ENCODE data around the gene LAT. TPM values are rescaled to one million over a fixed set of nuclear protein-coding genes. Genes with fewer than 3 reads are reported as not detected.

Gene LAT
- polyA plus RNA-seq, 1 of the 3 experiments (the other 2 are of a cell fraction), result 8.0 TPM

DNA sequence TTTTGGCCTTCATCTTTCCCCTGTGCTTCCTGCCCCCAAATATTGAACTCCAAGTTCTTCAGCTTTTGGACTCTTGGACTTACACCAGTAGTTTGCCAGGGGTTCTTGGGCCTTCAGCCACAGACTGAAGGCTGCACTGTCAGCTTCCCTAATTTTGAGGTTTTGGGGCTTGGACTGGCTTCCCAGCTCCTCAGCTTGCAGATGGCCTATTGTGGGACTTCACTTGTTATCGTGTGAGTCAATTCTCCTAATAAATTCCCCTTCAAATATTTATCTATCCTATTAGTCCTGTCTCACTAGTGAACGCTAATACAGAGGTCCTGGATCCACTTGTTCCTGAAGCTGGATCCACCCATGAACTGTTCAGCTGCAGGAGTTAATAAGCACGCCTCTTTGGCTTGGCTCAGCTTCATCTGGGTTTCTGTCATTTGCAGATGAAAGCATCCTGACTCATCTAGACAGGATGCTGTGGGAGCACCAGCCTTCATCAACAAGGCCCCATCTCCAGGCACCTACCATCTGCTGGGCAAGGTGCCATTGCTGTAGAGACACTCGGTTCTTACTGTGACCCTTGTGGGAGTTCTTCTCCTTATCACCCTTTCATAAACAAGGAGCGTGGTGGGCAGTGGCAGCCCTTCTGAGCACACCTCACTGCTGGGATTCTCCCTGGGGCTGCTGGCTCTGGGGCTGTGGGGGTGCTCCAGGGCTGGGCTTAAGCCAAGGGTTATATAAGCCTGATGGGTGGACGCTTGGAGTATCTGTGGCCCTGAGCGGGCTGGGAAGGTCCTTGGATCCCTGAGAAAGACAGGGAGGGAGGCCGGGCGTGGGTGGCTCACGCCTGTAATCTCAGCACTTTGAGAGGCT is 23.1 kb downstream of the LAT start:
- no peaks in the 10 kb centered on the region for H3K27me3 ChIP-seq (ENCODE audit: insufficient read depth)
- WGBS (ENCODE audit: low lambda C conversion rate), result 68% methylated on average over 9 of the region's 10 CpGs
- H3F3A ChIP-seq (replicated peaks; ENCODE audit: insufficient read depth), result no peaks in the 10 kb centered on the region
- no peak overlapping the region for H2AFZ ChIP-seq (ENCODE audit: low read depth)
- TF ChIP-seq, protein P1, sequence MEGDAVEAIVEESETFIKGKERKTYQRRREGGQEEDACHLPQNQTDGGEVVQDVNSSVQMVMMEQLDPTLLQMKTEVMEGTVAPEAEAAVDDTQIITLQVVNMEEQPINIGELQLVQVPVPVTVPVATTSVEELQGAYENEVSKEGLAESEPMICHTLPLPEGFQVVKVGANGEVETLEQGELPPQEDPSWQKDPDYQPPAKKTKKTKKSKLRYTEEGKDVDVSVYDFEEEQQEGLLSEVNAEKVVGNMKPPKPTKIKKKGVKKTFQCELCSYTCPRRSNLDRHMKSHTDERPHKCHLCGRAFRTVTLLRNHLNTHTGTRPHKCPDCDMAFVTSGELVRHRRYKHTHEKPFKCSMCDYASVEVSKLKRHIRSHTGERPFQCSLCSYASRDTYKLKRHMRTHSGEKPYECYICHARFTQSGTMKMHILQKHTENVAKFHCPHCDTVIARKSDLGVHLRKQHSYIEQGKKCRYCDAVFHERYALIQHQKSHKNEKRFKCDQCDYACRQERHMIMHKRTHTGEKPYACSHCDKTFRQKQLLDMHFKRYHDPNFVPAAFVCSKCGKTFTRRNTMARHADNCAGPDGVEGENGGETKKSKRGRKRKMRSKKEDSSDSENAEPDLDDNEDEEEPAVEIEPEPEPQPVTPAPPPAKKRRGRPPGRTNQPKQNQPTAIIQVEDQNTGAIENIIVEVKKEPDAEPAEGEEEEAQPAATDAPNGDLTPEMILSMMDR (IDR thresholded peaks at IDR 0.05), result no peak
- TF ChIP-seq TCF12 (IDR thresholded peaks at IDR 0.05) (peak; percentile 58; the same call in 1 of the 2 replicates), FOXM1 (IDR thresholded peaks at IDR 0.05; ENCODE audit: low read depth) (no peak), FOSL2 (IDR thresholded peaks at IDR 0.05; ENCODE audit: borderline replicate concordance, low read depth) (peak; percentile 49; the same call in 1 of the 2 replicates), YY1 (IDR thresholded peaks at IDR 0.05; ENCODE audit: low read depth) (no peak), EP300 (IDR thresholded peaks at IDR 0.05; ENCODE audit: borderline replicate concordance in 1 of 2, low read depth in 1 of 2, low read length in 1 of 2) (no peak), SMC3 (IDR thresholded peaks at IDR 0.05; ENCODE audit: low read depth, low read length) (no peak), RCOR1 (IDR thresholded peaks at IDR 0.05; ENCODE audit: low read length) (no peak), POLR2AphosphoS5 (IDR thresholded peaks at IDR 0.05; ENCODE audit: low read depth, low read length) (no peak), FOXJ3 (CRISPR knock-in tag; IDR thresholded peaks at IDR 0.05) (no peak), RFX5 (IDR thresholded peaks at IDR 0.05; ENCODE audit: low read length) (no peak), NFIC (IDR thresholded peaks at IDR 0.05; ENCODE audit: borderline replicate concordance) (peak; percentile 50; the same call in 1 of the 2 replicates)
- TF ChIP-seq, protein P2, sequence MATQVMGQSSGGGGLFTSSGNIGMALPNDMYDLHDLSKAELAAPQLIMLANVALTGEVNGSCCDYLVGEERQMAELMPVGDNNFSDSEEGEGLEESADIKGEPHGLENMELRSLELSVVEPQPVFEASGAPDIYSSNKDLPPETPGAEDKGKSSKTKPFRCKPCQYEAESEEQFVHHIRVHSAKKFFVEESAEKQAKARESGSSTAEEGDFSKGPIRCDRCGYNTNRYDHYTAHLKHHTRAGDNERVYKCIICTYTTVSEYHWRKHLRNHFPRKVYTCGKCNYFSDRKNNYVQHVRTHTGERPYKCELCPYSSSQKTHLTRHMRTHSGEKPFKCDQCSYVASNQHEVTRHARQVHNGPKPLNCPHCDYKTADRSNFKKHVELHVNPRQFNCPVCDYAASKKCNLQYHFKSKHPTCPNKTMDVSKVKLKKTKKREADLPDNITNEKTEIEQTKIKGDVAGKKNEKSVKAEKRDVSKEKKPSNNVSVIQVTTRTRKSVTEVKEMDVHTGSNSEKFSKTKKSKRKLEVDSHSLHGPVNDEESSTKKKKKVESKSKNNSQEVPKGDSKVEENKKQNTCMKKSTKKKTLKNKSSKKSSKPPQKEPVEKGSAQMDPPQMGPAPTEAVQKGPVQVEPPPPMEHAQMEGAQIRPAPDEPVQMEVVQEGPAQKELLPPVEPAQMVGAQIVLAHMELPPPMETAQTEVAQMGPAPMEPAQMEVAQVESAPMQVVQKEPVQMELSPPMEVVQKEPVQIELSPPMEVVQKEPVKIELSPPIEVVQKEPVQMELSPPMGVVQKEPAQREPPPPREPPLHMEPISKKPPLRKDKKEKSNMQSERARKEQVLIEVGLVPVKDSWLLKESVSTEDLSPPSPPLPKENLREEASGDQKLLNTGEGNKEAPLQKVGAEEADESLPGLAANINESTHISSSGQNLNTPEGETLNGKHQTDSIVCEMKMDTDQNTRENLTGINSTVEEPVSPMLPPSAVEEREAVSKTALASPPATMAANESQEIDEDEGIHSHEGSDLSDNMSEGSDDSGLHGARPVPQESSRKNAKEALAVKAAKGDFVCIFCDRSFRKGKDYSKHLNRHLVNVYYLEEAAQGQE (IDR thresholded peaks at IDR 0.05; ENCODE audit: low read depth, low read length), result no peak
- TF ChIP-seq, protein P3, sequence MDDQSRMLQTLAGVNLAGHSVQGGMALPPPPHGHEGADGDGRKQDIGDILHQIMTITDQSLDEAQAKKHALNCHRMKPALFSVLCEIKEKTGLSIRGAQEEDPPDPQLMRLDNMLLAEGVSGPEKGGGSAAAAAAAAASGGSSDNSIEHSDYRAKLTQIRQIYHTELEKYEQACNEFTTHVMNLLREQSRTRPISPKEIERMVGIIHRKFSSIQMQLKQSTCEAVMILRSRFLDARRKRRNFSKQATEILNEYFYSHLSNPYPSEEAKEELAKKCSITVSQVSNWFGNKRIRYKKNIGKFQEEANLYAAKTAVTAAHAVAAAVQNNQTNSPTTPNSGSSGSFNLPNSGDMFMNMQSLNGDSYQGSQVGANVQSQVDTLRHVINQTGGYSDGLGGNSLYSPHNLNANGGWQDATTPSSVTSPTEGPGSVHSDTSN (IDR thresholded peaks at IDR 0.05), result peak; percentile 13; the same call in 1 of the 2 replicates
- TF ChIP-seq, protein P4, sequence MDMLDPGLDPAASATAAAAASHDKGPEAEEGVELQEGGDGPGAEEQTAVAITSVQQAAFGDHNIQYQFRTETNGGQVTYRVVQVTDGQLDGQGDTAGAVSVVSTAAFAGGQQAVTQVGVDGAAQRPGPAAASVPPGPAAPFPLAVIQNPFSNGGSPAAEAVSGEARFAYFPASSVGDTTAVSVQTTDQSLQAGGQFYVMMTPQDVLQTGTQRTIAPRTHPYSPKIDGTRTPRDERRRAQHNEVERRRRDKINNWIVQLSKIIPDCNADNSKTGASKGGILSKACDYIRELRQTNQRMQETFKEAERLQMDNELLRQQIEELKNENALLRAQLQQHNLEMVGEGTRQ (IDR thresholded peaks at IDR 0.05; ENCODE audit: borderline replicate concordance, low read depth, low read length), result no peak
- TF ChIP-seq, protein P5, sequence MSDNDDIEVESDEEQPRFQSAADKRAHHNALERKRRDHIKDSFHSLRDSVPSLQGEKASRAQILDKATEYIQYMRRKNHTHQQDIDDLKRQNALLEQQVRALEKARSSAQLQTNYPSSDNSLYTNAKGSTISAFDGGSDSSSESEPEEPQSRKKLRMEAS (IDR thresholded peaks at IDR 0.05; ENCODE audit: low read depth), result no peak
- POLR2A ChIA-PET, result no interaction called here
- H4K20me1 ChIP-seq (ENCODE audit: insufficient read depth), result no peaks in the 10 kb centered on the region
- no peak overlapping the region for H3K4me3 ChIP-seq (ENCODE audit: low read depth in 2 of 2, low read length in 1 of 2)
- DNase-seq, result no peak
- no peaks in the 10 kb centered on the region for H3K4me1 ChIP-seq (ENCODE audit: control insufficient read depth in 1 of 2, insufficient read depth in 2 of 2, low read depth in 1 of 2, low read length in 1 of 2)
- CTCF ChIA-PET, result no interaction called here
- H3K9me3 ChIP-seq, result no peaks in the 10 kb centered on the region
- H3K79me2 ChIP-seq (ENCODE audit: insufficient read depth), result no peaks in the 10 kb centered on the region
- H3K9ac ChIP-seq, result no peak overlapping the region
- H3K27ac ChIP-seq (ENCODE audit: low read depth in 2 of 2, low read length in 1 of 2), result no peak overlapping the region
- no peak overlapping the region for H3K4me2 ChIP-seq
- no peaks in the 10 kb centered on the region for H3K36me3 ChIP-seq (replicated peaks in 1 of 2; ENCODE audit: control insufficient read depth in 1 of 2, insufficient read depth in 2 of 2, low read length in 1 of 2)
- H3K9me2 ChIP-seq, result no peaks in the 10 kb centered on the region
